Thoracic aorta (tissue), 2 donors: ENCODE data around the gene RIOX2. TPM values are rescaled to one million over a fixed set of nuclear protein-coding genes. Genes with fewer than 3 reads are reported as not detected.

Experiments
- ATAC-seq: fragments of 150-250 bp; one replicate; pipeline ENCODE4 v1.8.0; 2017; ENCODE audit warnings: low read depth; ENCODE audit not compliant: insufficient number of reproducible peaks, low FRiP score
- DNase-seq: peaks from one replicate; pipeline ENCODE4 v3.0.0-alpha.2; 2020; ENCODE audit warnings: low spot score
- H3K27ac ChIP-seq, 2 donors: fragments of 200-600 bp; sonication (generic); 1 replicate in 1 of 2; 2 replicates in 1 of 2; pipeline ENCODE4 v1.5.1; 2016; ENCODE audit warnings: mild to moderate bottlenecking in 2 of 2, moderate library complexity in 2 of 2
- H3K27me3 ChIP-seq: fragments of 200-600 bp; sonication (generic); replicated peaks from 2 replicates; pipeline ENCODE4 v1.6.0; 2016; ENCODE audit warnings: mild to moderate bottlenecking; ENCODE audit not compliant: insufficient read depth
- H3K36me3 ChIP-seq: fragments of 200-600 bp; sonication (generic); one replicate; pipeline ENCODE4 v1.5.1; 2016
- H3K4me1 ChIP-seq, 2 donors: fragments of 200-600 bp; sonication (generic); 1 replicate in 1 of 2; 2 replicates in 1 of 2; pipeline versions ENCODE4 v1.5.1 to v1.6.0; 2016; ENCODE audit warnings: low read depth in 2 of 2, mild to moderate bottlenecking in 1 of 2; ENCODE audit not compliant: control insufficient read depth in 1 of 2
- H3K4me3 ChIP-seq: fragments of 200-600 bp; sonication (generic); 2 replicates; pipeline ENCODE4 v1.5.1; 2016; ENCODE audit warnings: mild to moderate bottlenecking
- H3K9me3 ChIP-seq: fragments of 200-600 bp; sonication (generic); 2 replicates; pipeline ENCODE4 v1.5.1; 2016
- CTCF ChIP-seq: fragments of 200-600 bp; sonication (generic); IDR thresholded peaks from one replicate; pipeline ENCODE4 v1.5.1; 2019; ENCODE audit warnings: antibody characterized with exemption
- total RNA-seq, 2 donors: library from RNA; depleted of rRNA; stranded (reverse); fragments of >200 nt; gene quantifications; one replicate each; pipeline versions ENCODE4 v1.1.0 to v1.2.3, GENCODE V29; 2016

Gene RIOX2
- total RNA-seq, 2 donors from 2014 or later, result 14.2 to 24.8 TPM

DNA sequence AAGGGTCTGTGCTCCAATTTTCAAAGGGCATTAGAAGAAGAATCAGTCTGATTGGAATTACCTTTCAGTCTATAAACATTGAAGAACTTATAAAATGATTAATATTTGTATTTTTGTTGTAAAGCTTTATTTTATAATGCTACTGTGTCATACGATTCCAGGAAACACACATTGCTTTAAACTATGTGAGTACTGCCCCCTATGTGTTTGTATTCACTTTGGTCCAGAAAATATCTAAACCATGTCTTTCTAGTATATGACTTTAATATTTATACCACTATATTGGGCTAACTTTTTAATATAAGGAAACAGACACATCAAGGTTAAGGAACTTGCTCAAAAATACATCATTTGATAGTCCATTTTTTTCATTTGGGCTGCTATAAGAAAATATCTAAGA, 3.2 kb upstream of the RIOX2 start:
- no peak for TF ChIP-seq CTCF
- H3K36me3 ChIP-seq, result no peaks in the 10 kb centered on the region
- no peaks in the 10 kb centered on the region for H3K27me3 ChIP-seq
- peaks cover 5 to 15% of the 10 kb centered on the region in 2 donors for H3K4me1 ChIP-seq
- H3K27ac ChIP-seq, result no peak overlapping the region
- H3K4me3 ChIP-seq, result no peak overlapping the region
- no peak for ATAC-seq
- no peaks in the 10 kb centered on the region for H3K9me3 ChIP-seq
- DNase-seq, result no peak

DNA sequence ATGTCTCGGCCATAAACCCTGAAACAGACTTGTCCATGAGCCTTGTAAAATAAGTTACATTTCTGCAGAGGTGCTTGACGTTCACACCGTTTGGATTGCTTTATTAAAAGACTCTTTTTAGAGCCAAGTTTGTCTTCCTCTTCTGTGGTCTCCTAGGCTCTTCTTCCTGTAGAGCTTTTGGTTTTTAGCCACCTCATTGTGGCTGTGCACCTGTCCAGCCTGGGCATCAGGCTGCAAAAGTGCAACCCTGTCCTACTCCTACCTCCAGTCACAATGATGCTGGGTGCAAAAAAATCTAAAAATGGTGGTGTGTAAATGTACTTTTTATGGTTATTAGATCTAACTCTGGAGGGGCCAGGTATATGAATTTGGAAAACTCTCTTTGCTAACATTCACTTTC, 2.8 kb upstream of the RIOX2 start:
- no peak for ATAC-seq
- H3K27ac ChIP-seq, result no peak overlapping the region
- DNase-seq, result no peak
- peaks cover 5 to 15% of the 10 kb centered on the region in 2 donors for H3K4me1 ChIP-seq
- H3K36me3 ChIP-seq, result no peaks in the 10 kb centered on the region
- no peak for TF ChIP-seq CTCF
- H3K27me3 ChIP-seq, result no peaks in the 10 kb centered on the region
- H3K4me3 ChIP-seq, result no peak overlapping the region
- H3K9me3 ChIP-seq, result no peaks in the 10 kb centered on the region

GRCh38 chr3:97972976-97973375, 745 bp upstream of the RIOX2 start:
- no peak for TF ChIP-seq CTCF
- Histone ChIP-seq H3K27me3 (no peaks in the 10 kb centered on the region), H3K4me1 (peaks cover 5 to 15% of the 10 kb centered on the region in 2 donors), H3K9me3 (no peaks in the 10 kb centered on the region), H3K36me3 (no peaks in the 10 kb centered on the region), H3K4me3 (peak overlapping the region; percentile 86), H3K27ac (peak overlapping the region in 1 of 2 donors; percentile 57)
- no peak for DNase-seq
- ATAC-seq, result no peak

DNA sequence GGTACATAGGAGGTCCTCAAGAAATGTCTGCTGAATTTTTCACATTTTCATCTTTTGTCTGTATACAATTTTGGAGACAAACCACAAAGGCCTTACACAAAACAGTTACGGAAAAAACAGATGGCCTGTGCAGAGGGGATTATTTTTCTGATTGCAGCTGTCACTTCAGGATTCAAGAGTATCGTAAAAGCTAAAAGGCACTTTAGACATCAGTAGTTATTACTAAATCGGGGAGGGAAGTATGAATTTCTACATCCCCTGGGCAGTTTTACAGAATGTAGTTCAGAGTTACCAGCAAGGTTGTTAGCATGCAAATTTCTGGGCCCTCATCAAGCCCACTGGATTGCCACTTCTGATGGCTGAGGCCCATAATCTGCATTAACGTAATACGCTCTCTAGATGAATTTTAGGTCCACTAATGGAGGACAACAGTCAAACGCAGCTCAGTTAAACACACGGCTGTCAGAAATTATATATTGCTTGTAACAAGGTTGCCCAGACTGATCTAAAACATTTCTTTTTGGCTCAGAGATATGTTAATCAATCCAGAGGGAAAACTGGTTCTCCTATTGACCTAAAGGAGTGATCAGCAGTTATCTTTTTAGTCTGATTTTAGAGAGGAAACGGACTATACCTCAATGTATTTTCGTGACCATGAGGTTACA, 1.1 kb downstream of the RIOX2 start:
- TF ChIP-seq CTCF, result no peak
- H3K9me3 ChIP-seq, result no peaks in the 10 kb centered on the region
- H3K36me3 ChIP-seq, result no peaks in the 10 kb centered on the region
- peak overlapping the region; percentile 86 for H3K4me3 ChIP-seq
- H3K27ac ChIP-seq, result peak overlapping the region; percentile 46 to 57
- DNase-seq (no peak), ATAC-seq (no peak)
- no peaks in the 10 kb centered on the region for H3K27me3 ChIP-seq
- peaks cover 5 to 15% of the 10 kb centered on the region in 2 donors for H3K4me1 ChIP-seq

DNA sequence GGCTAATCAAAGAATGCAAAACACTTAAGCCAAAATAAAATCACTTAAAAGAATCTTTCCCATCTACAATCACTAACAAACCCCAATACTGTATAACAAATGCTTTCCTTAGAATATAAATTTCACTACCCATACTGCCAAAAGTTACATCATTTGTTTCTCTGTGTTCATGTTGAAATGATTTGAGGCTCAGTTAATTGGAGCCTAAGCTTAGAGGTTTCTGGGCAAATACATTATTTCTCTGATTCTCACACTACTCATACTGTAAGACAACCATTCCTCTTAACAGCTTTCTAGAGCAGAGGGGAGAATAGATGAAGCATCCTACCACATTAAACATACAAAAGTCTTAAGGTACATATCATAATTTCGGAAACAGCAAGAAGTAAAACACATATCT, 2.1 kb downstream of the RIOX2 start:
- no peak overlapping the region for H3K4me3 ChIP-seq
- no peaks in the 10 kb centered on the region for H3K27me3 ChIP-seq
- H3K36me3 ChIP-seq, result no peaks in the 10 kb centered on the region
- H3K4me1 ChIP-seq, result peaks cover 5 to 15% of the 10 kb centered on the region in 2 donors
- no peak overlapping the region for H3K27ac ChIP-seq
- no peak for TF ChIP-seq CTCF
- H3K9me3 ChIP-seq, result no peaks in the 10 kb centered on the region
- ATAC-seq (no peak), DNase-seq (no peak)
